Lung (tissue), 12 donors: ENCODE data around the gene FYCO1. TPM values are rescaled to one million over a fixed set of nuclear protein-coding genes. Genes with fewer than 3 reads are reported as not detected.

Source experiments
- ATAC-seq: fragments of 200-7000 bp; cut with Tn5 transposase; one replicate; pipeline ENCODE4 v1.9.1; 2020; ENCODE audit warnings: moderate number of reproducible peaks; ENCODE audit not compliant: insufficient read depth, low FRiP score
- DNase-seq, 3 donors: peaks; one replicate each; pipeline ENCODE4 v3.0.0-alpha.2; 2013 to 2017
- H3K27ac ChIP-seq, 2 donors: one replicate each; pipeline ENCODE4 v1.5.1; 2013; ENCODE audit warnings: mild to moderate bottlenecking in 2 of 2, moderate library complexity in 2 of 2, control low read depth in 1 of 2, inconsistent platforms in 1 of 2, low read depth in 1 of 2, low read length in 1 of 2
- H3K27me3 ChIP-seq, 3 donors: one replicate each; pipeline ENCODE4 v1.5.1; 2013; ENCODE audit warnings: low read length in 2 of 3; ENCODE audit not compliant: control insufficient read depth in 3 of 3, insufficient read depth in 3 of 3
- H3K36me3 ChIP-seq, 4 donors: one replicate each; pipeline ENCODE4 v1.5.1; 2013; ENCODE audit warnings: low read length in 4 of 4, mild to moderate bottlenecking in 1 of 4, moderate library complexity in 1 of 4; ENCODE audit not compliant: control insufficient read depth in 4 of 4, insufficient read depth in 4 of 4
- H3K4me1 ChIP-seq, 5 donors: one replicate each; pipeline ENCODE4 v1.5.1; 2013; ENCODE audit warnings: low read length in 5 of 5, mild to moderate bottlenecking in 2 of 5, moderate library complexity in 1 of 5; ENCODE audit not compliant: control insufficient read depth in 5 of 5, insufficient read depth in 5 of 5
- H3K4me3 ChIP-seq: one replicate; pipeline ENCODE4 v1.5.1; 2013; ENCODE audit warnings: mild to moderate bottlenecking, control low read depth, moderate library complexity
- H3K9ac ChIP-seq, 2 donors: one replicate each; pipeline ENCODE4 v1.5.1; 2013; ENCODE audit warnings: low read length in 2 of 2, control low read depth in 1 of 2; ENCODE audit not compliant: insufficient read depth in 1 of 2
- H3K9me3 ChIP-seq, 4 donors: one replicate each; pipeline ENCODE4 v1.5.1; 2013; ENCODE audit warnings: low read length in 3 of 4, mild to moderate bottlenecking in 1 of 4, moderate library complexity in 1 of 4; ENCODE audit not compliant: control insufficient read depth in 4 of 4, insufficient read depth in 3 of 4
- WGBS, 2 donors: extraction: QIAGEN DNeasy Blood & Tissue Kit; methylation state at CpG; one replicate each; pipeline ENCODE4 v1.1.7; 2013; 5-methylcytosine and 5-hydroxymethylcytosine counted together
- polyA plus RNA-seq, 2 donors: library from polyadenylated mRNA; stranded (reverse); fragments of 200-250 nt; gene quantifications; one replicate each; pipeline ENCODE4 v1.2.1, GENCODE V29; 2013
- total RNA-seq, 2 donors: library from RNA; depleted of rRNA in 1 of 2; stranded (reverse); fragments of >200 nt in 1 of 2; gene quantifications; one replicate each; pipeline ENCODE4 v1.2.1, GENCODE V29; 2014 to 2021
- TF ChIP-seq, protein P1 (sequence below): IDR thresholded peaks from 2 replicates; pipeline ENCODE4 v1.5.1; 2012; ENCODE audit warnings: mild to moderate bottlenecking; ENCODE audit errors: control extremely low read depth, extremely low read depth
- donor health status: control.
- donor health status: control.
- donor health status: Bipolar disorder and iron deficiency.
- donor health status: healthy.
- donor health status: DM: yes; HTN: yes; CAD: no.

The FYCO1 gene
- total and polyA plus RNA-seq, 4 donors: 11.3 to 38.7 (median 23.2) TPM

DNA sequence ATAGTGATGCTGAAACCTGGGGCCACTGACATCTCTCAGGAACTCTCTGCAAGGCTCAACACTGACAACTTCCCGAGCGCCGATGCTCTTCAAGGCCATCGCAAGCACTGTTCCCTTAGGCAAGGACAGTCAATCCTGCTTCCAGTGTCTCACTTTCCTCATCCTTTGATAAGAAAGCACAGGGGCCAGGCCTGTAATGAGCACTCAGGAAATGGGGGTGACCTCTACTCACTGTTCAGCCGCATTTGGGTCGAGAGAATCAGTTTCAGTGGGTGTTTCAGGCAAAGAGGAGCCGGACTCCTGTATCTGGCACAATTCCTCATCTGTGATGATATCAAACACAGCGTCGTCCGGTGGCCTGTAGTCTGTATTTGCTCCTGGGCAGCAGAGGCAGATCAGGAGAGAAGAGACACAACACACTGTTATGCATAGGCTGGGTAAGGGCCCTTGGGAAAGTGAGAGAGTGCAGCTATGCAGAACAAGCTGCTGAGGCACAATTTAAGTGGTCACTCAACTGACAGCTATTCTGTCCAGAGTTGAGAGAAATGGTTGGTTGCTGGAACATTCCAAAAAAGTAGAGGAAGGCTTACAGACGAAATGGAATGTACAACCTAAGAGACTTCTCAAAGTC lies 40.5 kb downstream of the FYCO1 start:
- ATAC-seq: no peak
- Histone ChIP-seq H3K4me1 (peaks cover 0 to 5% (median 0%) of the 10 kb centered on the region in 5 donors), H3K27me3 (no peaks in the 10 kb centered on the region), H3K4me3 (no peak overlapping the region), H3K9me3 (peaks cover 0 to 2% (median 0%) of the 10 kb centered on the region in 4 donors), H3K27ac (no peak overlapping the region), H3K9ac (no peak overlapping the region), H3K36me3 (peaks cover 40 to 67% (median 47%) of the 10 kb centered on the region in 4 donors)
- TF ChIP-seq, protein P1, sequence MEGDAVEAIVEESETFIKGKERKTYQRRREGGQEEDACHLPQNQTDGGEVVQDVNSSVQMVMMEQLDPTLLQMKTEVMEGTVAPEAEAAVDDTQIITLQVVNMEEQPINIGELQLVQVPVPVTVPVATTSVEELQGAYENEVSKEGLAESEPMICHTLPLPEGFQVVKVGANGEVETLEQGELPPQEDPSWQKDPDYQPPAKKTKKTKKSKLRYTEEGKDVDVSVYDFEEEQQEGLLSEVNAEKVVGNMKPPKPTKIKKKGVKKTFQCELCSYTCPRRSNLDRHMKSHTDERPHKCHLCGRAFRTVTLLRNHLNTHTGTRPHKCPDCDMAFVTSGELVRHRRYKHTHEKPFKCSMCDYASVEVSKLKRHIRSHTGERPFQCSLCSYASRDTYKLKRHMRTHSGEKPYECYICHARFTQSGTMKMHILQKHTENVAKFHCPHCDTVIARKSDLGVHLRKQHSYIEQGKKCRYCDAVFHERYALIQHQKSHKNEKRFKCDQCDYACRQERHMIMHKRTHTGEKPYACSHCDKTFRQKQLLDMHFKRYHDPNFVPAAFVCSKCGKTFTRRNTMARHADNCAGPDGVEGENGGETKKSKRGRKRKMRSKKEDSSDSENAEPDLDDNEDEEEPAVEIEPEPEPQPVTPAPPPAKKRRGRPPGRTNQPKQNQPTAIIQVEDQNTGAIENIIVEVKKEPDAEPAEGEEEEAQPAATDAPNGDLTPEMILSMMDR: no peak
- no peak for DNase-seq
- 86 to 87% methylated on average over 11 of the region's 11 CpGs for WGBS, 2 donors

DNA sequence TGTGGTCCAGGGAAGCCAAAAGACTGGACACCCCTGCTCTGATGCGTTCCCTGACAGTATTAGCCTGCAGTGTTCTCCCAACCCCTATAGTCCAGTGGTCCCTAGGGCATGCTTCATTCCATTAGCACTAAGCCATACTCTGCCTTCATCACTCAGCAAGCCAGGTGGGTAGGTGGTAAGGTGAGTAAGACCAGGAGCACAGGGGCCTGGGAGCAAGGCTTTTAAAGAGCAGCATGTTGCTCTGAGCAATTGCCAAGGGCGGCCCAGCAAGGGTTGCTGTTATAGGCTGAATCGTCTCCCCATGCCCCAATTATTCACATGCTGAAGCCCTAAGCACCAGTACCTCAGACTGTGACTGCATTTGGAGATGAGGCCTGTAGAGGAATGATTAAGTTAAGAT lies 41.3 kb downstream of the FYCO1 start:
- Histone ChIP-seq H3K27me3 (no peaks in the 10 kb centered on the region), H3K4me1 (peaks cover 0 to 5% (median 0%) of the 10 kb centered on the region in 5 donors), H3K9me3 (peaks cover 0 to 2% (median 0%) of the 10 kb centered on the region in 4 donors), H3K36me3 (peaks cover 40 to 69% (median 41%) of the 10 kb centered on the region in 4 donors), H3K4me3 (no peak overlapping the region), H3K27ac (no peak overlapping the region), H3K9ac (no peak overlapping the region)
- WGBS, 2 donors: 99 to 100% methylated on average over 3 of the region's 3 CpGs
- TF ChIP-seq, protein P1: no peak
- ATAC-seq (no peak), DNase-seq (no peak)

DNA sequence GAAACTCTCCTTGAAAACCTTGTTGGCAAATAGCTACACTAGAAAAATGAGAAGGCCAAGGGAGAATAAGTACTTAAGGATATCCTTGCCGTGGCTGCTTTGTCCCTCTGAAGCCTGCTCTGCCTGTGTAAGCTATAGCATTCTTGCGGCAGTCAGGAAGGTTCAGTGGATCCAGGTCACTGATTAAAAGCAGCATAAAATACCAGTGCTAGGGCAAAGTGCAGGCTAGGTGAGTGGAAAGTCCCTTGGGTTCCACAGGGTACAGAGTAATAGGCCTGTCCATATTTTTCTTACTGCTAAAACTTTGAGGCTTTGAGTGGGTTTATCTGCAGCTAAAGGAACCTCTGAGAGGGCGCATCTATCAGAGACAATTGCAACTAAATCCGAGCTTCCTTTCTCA lies 42.1 kb downstream of the FYCO1 start:
- WGBS, 2 donors: 79 to 94% methylated on average over 4 of the region's 4 CpGs

More for the DNA sequence above, 42.1 kb downstream of the FYCO1 start:
- Histone ChIP-seq H3K27me3 (no peaks in the 10 kb centered on the region), H3K9me3 (no peaks in the 10 kb centered on the region), H3K9ac (no peak overlapping the region), H3K36me3 (peaks cover 34 to 67% (median 36%) of the 10 kb centered on the region in 4 donors), H3K4me1 (peaks cover 0 to 8% (median 1%) of the 10 kb centered on the region in 5 donors), H3K4me3 (no peak overlapping the region), H3K27ac (no peak overlapping the region)
- TF ChIP-seq, protein P1: no peak
- ATAC-seq (no peak), DNase-seq (no peak)
